ENCODE results near the gene SASH1. TPM values are rescaled to one million over a fixed set of nuclear protein-coding genes. Genes with fewer than 3 reads are reported as not detected.

Gene SASH1
- total and polyA plus RNA-seq, 2 of the 8 experiments (the other 6 are each of a cell fraction or from before 2014, with no cell fraction given), result 6.0 to 20.2 TPM

GRCh38 chr6:148414836-148415235 lies 72.2 kb downstream of the SASH1 start:
- Histone ChIP-seq H4K91ac (replicated peaks; ENCODE audit: insufficient read length, low read length) (no peak overlapping the region), H3K79me2 (ENCODE audit: control insufficient read depth in 1 of 2, insufficient read depth in 2 of 2, low read length in 2 of 2) (peaks cover 0 to 8% of the 10 kb centered on the region in 2 experiments; a peak in 1 of 4 replicates), H3K4me2 (ENCODE audit: insufficient read depth in 1 of 2, low read depth in 2 of 2, low read length in 2 of 2) (no peak overlapping the region), H4K8ac (ENCODE audit: extremely low read depth, insufficient read depth, low read length) (no peak overlapping the region), H3K23ac (ENCODE audit: insufficient read length) (no peak overlapping the region), H2AFZ (ENCODE audit: low read length) (no peak overlapping the region), H3K36me3 (ENCODE audit: control insufficient read depth in 2 of 4, insufficient read depth in 4 of 4, low read length in 3 of 4) (no peaks in the 10 kb centered on the region), H2BK20ac (ENCODE audit: low read length) (no peak overlapping the region), H2BK15ac (ENCODE audit: low read length) (no peak overlapping the region), H3K4me3 (ENCODE audit: extremely low read depth in 1 of 4, insufficient read depth in 2 of 4, low read depth in 3 of 4, low read length in 4 of 4) (no peak overlapping the region), H4K20me1 (replicated peaks in 1 of 2; ENCODE audit: control insufficient read depth in 1 of 2, insufficient read depth in 2 of 2, low read length in 2 of 2) (peaks cover 0 to 3% of the 10 kb centered on the region in 2 experiments), H3K9ac (replicated peaks in 1 of 4; ENCODE audit: extremely low read depth in 1 of 4, low read depth in 3 of 4, low read length in 3 of 4) (no peak overlapping the region), H2BK120ac (replicated peaks; ENCODE audit: low read depth, low read length) (no peak overlapping the region), H3K9me3 (ENCODE audit: insufficient read depth in 2 of 2, low read depth in 1 of 2, low read length in 1 of 2) (no peaks in the 10 kb centered on the region), H2BK12ac (ENCODE audit: low read depth, low read length) (no peak overlapping the region), H3K4me1 (replicated peaks in 1 of 4; ENCODE audit: control insufficient read depth in 3 of 4, insufficient read depth in 4 of 4, low read length in 3 of 4) (peaks cover 0 to 10% (median 3%) of the 10 kb centered on the region in 4 experiments; a peak in 3 of 7 replicates), H3K14ac (ENCODE audit: insufficient read length) (no peak overlapping the region), H3K4ac (replicated peaks; ENCODE audit: insufficient read length, low read depth, low read length) (no peak overlapping the region), H4K5ac (ENCODE audit: insufficient read length, low read depth, low read length) (no peak overlapping the region), H3K27me3 (replicated peaks in 1 of 4; ENCODE audit: control insufficient read depth in 3 of 4, extremely low read depth in 1 of 4, insufficient read depth in 3 of 4, low read length in 3 of 4) (no peaks in the 10 kb centered on the region), H3K27ac (ENCODE audit: low read depth, low read length) (no peak overlapping the region), H2BK5ac (ENCODE audit: low read depth, low read length) (no peak overlapping the region), H2AK5ac (ENCODE audit: low read depth, low read length) (no peak overlapping the region), H3K18ac (ENCODE audit: extremely low read depth, low read length) (no peak overlapping the region), H3K56ac (replicated peaks; ENCODE audit: insufficient read length, low read depth, low read length) (no peak overlapping the region), H3K79me1 (ENCODE audit: low read depth, low read length) (no peaks in the 10 kb centered on the region; the same call in 1 of the 2 replicates), H3K23me2 (ENCODE audit: low read depth, low read length) (peaks cover 1% of the 10 kb centered on the region; the same call in 1 of the 2 replicates)
- FAIRE-seq (no peak), DNase-seq (ENCODE audit: low read depth in 1 of 2, low spot score in 2 of 2) (no peak)
- 86% methylated on average over 3 of the region's 3 CpGs; no CpG with 5 or more reads in 1 of the 2 experiments for WGBS, 2 experiments (ENCODE audit: extremely low coverage in 1 of 2, insufficient coverage in 1 of 2, insufficient read length in 1 of 2, insufficient replicate concordance in 2 of 2, low coverage in 1 of 2, low lambda C conversion rate in 2 of 2, missing lambda C conversion rate in 1 of 2)
- ChIA-PET CTCF (ENCODE audit: partially characterized antibody) (interaction anchor here (2.6 to 2.7 kb wide), 2 partner anchors 20 to 238 kb away, joined by 8 to 9 read pairs; no protein-coding TSS in a partner anchor), POLR2A (ENCODE audit: partially characterized antibody) (no interaction called here)
- no peak for TF ChIP-seq SAP30 (IDR thresholded peaks at IDR 0.05; ENCODE audit: insufficient read depth, insufficient replicate concordance, low read length)
- TF ChIP-seq, protein P1, sequence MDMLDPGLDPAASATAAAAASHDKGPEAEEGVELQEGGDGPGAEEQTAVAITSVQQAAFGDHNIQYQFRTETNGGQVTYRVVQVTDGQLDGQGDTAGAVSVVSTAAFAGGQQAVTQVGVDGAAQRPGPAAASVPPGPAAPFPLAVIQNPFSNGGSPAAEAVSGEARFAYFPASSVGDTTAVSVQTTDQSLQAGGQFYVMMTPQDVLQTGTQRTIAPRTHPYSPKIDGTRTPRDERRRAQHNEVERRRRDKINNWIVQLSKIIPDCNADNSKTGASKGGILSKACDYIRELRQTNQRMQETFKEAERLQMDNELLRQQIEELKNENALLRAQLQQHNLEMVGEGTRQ (IDR thresholded peaks at IDR 0.05; ENCODE audit: low read length), result no peak
- TF ChIP-seq GTF2F1 (IDR thresholded peaks at IDR 0.05; ENCODE audit: borderline replicate concordance, low read depth, low read length), result no peak
- no peak for TF ChIP-seq KDM1A (IDR thresholded peaks at IDR 0.05; ENCODE audit: borderline replicate concordance, low read length)
- TF ChIP-seq CTBP2 (IDR thresholded peaks at IDR 0.05; ENCODE audit: borderline replicate concordance, insufficient read depth, insufficient read length, low read length), result no peak
- TF ChIP-seq JUN (IDR thresholded peaks at IDR 0.05; ENCODE audit: low read depth, low read length), result no peak
- TF ChIP-seq EZH2 (IDR thresholded peaks at IDR 0.05; ENCODE audit: low read depth, low read length, severe bottlenecking), result no peak
- no peak for TF ChIP-seq SP1 (IDR thresholded peaks at IDR 0.05; ENCODE audit: low read depth, low read length)
- TF ChIP-seq FOSL1 (IDR thresholded peaks at IDR 0.05; ENCODE audit: insufficient read depth, low read depth, low read length), result no peak
- no peak for TF ChIP-seq RXRA (IDR thresholded peaks at IDR 0.05; ENCODE audit: insufficient read depth, low read depth, low read length)

Measured in H1 (cell line).